ENCODE measurements around the gene CHD9.

The CHD9 gene

DNA sequence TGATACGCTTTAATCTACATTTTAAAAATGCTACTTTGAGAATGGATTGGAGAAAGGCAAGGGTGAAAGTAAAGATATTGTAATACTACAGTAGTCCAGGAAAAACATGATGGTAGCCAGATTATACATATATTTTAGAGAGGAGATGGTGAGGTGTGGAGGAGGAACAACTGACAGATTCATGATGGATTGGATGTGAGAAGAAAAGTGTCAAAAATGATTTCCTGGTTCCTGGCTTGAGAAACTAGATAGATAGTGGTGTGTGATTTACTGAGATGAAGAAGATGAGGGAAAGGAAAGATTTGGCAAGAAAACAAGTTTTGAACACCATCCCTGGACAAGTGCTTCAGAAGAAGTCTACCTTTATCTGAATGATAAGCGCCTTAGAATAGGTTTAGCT, 80.5 kb downstream of the CHD9 start:
- no peak for DNase-seq
- Histone ChIP-seq H4K20me1 (ENCODE audit: insufficient read depth, low read length) (no peaks in the 10 kb centered on the region), H3F3A (ENCODE audit: insufficient read depth, low read length) (no peaks in the 10 kb centered on the region), H3K27ac (ENCODE audit: low read length) (no peak overlapping the region), H3K4me1 (ENCODE audit: low read length) (no peaks in the 10 kb centered on the region), H3K36me3 (replicated peaks; ENCODE audit: insufficient read depth, low read length) (no peaks in the 10 kb centered on the region), H2AFZ (ENCODE audit: low read length) (no peak overlapping the region), H3K4me2 (ENCODE audit: low read depth, low read length) (no peak overlapping the region), H3K9me3 (replicated peaks; ENCODE audit: insufficient read depth, low read length) (no peaks in the 10 kb centered on the region), H3K27me3 (replicated peaks; ENCODE audit: insufficient read depth, low read length) (no peaks in the 10 kb centered on the region), H3K9ac (ENCODE audit: low read length) (no peak overlapping the region), H3K79me2 (ENCODE audit: low read length) (peaks cover 18% of the 10 kb centered on the region), H3K9me2 (replicated peaks; ENCODE audit: insufficient read depth, low read length) (no peaks in the 10 kb centered on the region), H3K4me3 (ENCODE audit: low read length) (no peak overlapping the region)
- TF ChIP-seq, protein P1, sequence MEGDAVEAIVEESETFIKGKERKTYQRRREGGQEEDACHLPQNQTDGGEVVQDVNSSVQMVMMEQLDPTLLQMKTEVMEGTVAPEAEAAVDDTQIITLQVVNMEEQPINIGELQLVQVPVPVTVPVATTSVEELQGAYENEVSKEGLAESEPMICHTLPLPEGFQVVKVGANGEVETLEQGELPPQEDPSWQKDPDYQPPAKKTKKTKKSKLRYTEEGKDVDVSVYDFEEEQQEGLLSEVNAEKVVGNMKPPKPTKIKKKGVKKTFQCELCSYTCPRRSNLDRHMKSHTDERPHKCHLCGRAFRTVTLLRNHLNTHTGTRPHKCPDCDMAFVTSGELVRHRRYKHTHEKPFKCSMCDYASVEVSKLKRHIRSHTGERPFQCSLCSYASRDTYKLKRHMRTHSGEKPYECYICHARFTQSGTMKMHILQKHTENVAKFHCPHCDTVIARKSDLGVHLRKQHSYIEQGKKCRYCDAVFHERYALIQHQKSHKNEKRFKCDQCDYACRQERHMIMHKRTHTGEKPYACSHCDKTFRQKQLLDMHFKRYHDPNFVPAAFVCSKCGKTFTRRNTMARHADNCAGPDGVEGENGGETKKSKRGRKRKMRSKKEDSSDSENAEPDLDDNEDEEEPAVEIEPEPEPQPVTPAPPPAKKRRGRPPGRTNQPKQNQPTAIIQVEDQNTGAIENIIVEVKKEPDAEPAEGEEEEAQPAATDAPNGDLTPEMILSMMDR (IDR thresholded peaks at IDR 0.05; ENCODE audit: low read length), result no peak
- TF ChIP-seq EZH2phosphoT487 (IDR thresholded peaks at IDR 0.05; ENCODE audit: low read length), result no peak
- no peak for TF ChIP-seq EZH2 (optimal IDR thresholded peaks at IDR 0.05; ENCODE audit: low read depth, low read length)

DNA sequence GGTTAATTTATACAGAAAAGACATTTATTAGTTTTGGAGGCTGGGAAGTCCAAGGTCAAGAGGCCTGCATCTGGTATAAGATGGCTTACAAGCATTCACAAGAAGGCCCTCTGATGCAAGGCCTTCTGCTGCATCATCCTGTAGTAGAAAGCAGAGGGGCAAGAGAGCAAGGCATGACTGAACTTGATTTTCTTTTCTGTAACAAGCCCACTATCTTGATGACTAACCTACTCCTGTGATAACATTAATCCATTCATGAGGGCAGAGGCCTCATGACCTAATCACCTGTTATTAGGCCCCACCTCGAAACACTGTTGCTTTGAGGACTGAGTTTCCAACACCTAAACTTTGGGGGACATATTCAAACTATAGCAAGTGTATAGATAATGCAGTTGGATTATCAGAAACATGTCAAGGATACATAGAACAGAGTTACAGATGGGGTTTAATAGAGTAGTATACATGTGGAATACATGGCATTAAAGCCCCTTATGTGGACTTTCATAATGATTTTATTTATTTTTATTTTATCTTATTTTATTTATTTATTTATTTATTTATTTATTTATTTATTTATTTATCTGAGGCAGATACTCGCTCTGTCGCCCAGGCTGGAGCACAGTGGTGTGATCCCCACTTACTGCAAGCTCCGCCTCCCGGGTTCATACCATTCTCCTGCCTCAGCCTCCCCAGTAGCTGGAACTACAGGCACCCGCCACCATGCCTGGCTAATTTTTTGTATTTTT, 88.2 kb downstream of the CHD9 start:
- H3K27me3 ChIP-seq (replicated peaks; ENCODE audit: insufficient read depth, low read length), result no peaks in the 10 kb centered on the region
- H3K4me1 ChIP-seq (ENCODE audit: low read length), result no peaks in the 10 kb centered on the region
- H3K9ac ChIP-seq (ENCODE audit: low read length), result no peak overlapping the region
- H3K4me2 ChIP-seq (ENCODE audit: low read depth, low read length), result no peak overlapping the region
- TF ChIP-seq, protein P1 (IDR thresholded peaks at IDR 0.05; ENCODE audit: low read length), result no peak
- TF ChIP-seq EZH2phosphoT487 (IDR thresholded peaks at IDR 0.05; ENCODE audit: low read length) (no peak), EZH2 (optimal IDR thresholded peaks at IDR 0.05; ENCODE audit: low read depth, low read length) (no peak)
- no peak overlapping the region for H2AFZ ChIP-seq (ENCODE audit: low read length)
- H3K4me3 ChIP-seq (ENCODE audit: low read length), result no peak overlapping the region
- H4K20me1 ChIP-seq (ENCODE audit: insufficient read depth, low read length), result no peaks in the 10 kb centered on the region
- no peak overlapping the region for H3K27ac ChIP-seq (ENCODE audit: low read length)
- no peaks in the 10 kb centered on the region for H3F3A ChIP-seq (ENCODE audit: insufficient read depth, low read length)
- no peaks in the 10 kb centered on the region for H3K9me2 ChIP-seq (replicated peaks; ENCODE audit: insufficient read depth, low read length)
- no peak for DNase-seq
- no peaks in the 10 kb centered on the region for H3K36me3 ChIP-seq (replicated peaks; ENCODE audit: insufficient read depth, low read length)
- H3K79me2 ChIP-seq (ENCODE audit: low read length), result no peaks in the 10 kb centered on the region
- no peaks in the 10 kb centered on the region for H3K9me3 ChIP-seq (replicated peaks; ENCODE audit: insufficient read depth, low read length)

DNA sequence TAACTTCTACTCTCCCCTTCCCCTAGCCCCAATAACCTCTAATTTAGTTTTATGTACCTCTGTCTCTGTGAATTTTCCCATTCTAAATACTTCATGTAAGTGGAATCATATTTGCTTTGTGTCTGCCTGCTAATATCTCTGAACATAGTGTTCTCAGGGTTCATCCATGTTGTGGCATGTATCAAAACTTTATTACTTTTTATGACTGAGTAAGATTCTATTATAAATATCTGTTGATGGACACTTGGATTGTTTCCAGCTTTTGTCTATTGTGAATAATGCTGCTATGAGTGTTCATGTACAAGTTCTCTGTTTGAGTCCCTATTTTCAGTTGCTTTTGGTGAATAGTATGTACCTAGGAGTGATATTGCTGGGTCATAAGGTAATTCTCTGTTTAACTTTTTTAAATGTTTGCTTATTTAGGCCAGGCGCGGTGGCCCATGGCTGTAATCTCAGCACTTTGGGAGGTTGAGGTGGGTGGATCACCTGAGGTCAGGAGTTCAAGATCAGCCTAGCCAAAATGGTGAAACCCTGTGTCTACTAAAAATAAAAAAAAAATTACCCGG, 92.8 kb downstream of the CHD9 start:
- H3K9ac ChIP-seq (ENCODE audit: low read length), result no peak overlapping the region
- H3K4me2 ChIP-seq (ENCODE audit: low read depth, low read length), result no peak overlapping the region
- no peaks in the 10 kb centered on the region for H3K9me2 ChIP-seq (replicated peaks; ENCODE audit: insufficient read depth, low read length)
- no peak overlapping the region for H3K4me3 ChIP-seq (ENCODE audit: low read length)
- H2AFZ ChIP-seq (ENCODE audit: low read length), result no peak overlapping the region
- H4K20me1 ChIP-seq (ENCODE audit: insufficient read depth, low read length), result no peaks in the 10 kb centered on the region
- no peaks in the 10 kb centered on the region for H3K9me3 ChIP-seq (replicated peaks; ENCODE audit: insufficient read depth, low read length)
- H3F3A ChIP-seq (ENCODE audit: insufficient read depth, low read length), result no peaks in the 10 kb centered on the region
- no peak overlapping the region for H3K27ac ChIP-seq (ENCODE audit: low read length)
- no peak for DNase-seq
- peaks cover 20% of the 10 kb centered on the region for H3K79me2 ChIP-seq (ENCODE audit: low read length)
- H3K4me1 ChIP-seq (ENCODE audit: low read length), result no peaks in the 10 kb centered on the region
- H3K36me3 ChIP-seq (replicated peaks; ENCODE audit: insufficient read depth, low read length), result no peaks in the 10 kb centered on the region
- H3K27me3 ChIP-seq (replicated peaks; ENCODE audit: insufficient read depth, low read length), result no peaks in the 10 kb centered on the region
- TF ChIP-seq EZH2 (optimal IDR thresholded peaks at IDR 0.05; ENCODE audit: low read depth, low read length) (no peak), EZH2phosphoT487 (IDR thresholded peaks at IDR 0.05; ENCODE audit: low read length) (no peak)
- TF ChIP-seq, protein P1 (IDR thresholded peaks at IDR 0.05; ENCODE audit: low read length), result no peak

All from MM.1S (cell line).